SIG-M5 treated with dmso at 0.1 percent for 504 hours (cell line): ENCODE data around the gene IRF3.
"Not testable (repeated sequence)": the region's sequence is repeated elsewhere in the genome, so short reads cannot be mapped to it uniquely, and the experiment has no call there.

Experiments used
- DNase-seq: peaks from one replicate; lab custom pipeline; 2025; ENCODE audit not compliant: unreplicated experiment; lab: John Stamatoyannopoulos, UW

IRF3 gene

DNA sequence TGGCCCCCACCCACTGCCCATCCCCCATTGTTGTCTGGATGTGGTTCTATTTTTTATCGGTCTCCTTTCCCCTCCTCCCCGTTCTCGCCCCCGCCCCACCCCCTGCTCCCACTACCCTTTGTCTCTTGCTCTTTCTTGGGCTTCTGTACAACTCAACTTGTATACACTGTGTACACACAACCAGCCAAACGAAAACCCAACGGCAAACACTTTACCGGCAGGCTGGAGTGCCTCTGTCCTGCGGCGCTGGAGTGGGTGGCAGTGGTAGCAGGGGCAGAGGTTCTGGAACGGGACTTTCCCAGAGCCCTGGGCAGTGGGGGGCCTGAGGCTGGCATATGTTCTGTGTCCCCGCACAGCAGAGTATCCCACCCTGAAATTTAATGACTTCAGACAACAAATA lies 39.4 kb downstream of the IRF3 start:
- DNase-seq: no peak

DNA sequence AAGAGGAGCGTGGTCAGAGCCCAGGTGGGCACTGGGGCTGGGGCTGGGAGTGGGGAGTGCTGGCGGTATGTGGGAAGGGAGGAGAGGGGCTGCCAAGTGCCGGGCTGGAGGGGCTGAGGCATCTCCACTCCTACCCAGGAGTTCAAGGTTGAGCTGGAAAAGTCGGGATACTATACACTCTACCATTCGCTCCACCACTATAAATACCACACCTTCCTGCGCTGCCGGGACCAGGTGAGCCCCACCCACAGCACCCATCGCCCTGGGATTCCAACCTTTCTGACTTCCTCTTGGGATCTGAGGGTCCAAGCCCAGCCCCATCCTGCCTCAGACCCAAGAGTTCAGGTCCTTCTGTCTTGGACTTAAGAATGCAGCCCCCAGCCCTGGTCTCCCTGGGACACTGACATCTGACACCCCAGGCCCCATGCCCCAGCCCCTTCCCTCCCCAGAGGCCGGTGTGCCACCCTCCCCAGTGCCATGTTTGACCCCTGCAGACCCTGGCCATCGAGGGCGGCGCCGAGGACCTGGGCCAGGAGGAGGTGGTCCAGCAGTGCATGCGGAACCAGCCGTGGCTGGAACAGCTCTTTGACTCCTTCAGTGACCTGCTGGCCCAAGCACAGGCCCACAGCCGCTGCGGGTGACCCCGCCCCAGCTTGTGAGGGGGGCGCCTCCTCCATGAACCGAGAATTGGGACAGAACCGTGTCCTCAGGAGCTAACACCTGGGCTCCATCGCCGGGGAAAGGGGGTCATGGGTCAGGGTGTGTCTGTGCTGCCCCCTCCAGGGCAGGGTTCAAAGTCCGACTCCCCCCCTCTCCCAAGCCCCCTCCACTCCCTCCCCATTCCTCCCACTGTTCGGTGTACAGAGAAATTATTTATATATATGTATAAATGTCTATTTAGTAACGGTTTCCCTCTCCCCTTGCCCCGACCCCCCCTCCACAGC lies 40.4 kb downstream of the IRF3 start:
- DNase-seq: no peak

DNA sequence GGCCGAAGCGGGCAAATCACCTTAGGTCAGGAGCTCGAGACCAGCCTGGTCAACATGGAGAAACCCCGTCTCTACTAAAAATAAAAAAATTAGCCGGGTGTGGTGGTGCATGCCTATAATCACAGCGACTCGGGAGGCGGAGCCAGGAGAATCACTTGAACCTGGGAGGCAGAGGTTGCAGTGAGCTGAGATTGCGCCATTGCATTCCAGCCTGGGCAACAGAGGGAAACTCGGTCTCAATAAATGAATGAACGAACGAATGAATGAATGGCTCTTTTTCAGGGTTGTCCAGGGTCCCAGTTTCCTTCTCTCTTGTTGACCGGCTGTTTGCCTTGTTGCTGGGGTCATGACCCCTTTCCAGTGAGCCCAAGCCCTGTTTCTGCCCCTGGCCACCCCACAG lies 47.8 kb downstream of the IRF3 start:
- DNase-seq: not testable (repeated sequence)

DNA sequence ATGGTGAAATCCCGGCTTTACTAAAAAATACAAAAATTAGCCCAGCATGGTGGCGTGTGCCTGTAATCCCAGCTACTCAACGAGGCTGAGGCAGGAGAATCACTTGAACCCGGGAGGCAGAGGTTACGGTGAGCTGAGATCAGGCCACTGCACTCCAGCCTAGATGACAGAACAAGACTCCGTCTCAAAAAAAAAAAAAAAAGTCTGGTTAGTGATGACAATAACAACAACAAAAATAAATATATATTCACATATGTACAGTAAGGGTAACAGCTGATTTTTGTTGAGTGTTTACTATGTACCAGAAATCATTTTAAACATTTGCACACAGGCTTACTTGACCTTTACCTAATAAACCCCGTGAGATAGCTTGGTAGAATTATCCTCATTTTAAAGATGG lies 48.7 kb downstream of the IRF3 start:
- DNase-seq: no peak

DNA sequence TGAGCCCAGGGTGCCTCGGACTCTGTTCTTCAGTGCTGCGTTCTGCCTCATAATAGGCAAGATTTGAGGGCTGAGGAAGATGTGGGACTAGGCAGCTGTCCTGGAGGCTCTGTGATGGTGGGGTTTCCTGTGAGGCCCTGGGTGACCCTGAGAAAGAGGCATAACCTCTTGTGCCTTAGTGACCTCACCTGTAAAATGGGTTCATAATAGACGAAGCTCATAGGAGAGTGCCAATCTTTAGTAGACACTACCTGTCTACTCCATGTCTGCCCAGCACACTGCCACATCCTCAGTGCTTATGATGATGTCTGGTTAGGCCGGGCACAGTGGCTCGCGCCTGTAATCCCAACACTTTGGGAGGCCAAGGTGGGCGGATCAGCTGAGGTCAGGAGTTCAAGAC lies 49.1 kb downstream of the IRF3 start:
- no peak for DNase-seq

DNA sequence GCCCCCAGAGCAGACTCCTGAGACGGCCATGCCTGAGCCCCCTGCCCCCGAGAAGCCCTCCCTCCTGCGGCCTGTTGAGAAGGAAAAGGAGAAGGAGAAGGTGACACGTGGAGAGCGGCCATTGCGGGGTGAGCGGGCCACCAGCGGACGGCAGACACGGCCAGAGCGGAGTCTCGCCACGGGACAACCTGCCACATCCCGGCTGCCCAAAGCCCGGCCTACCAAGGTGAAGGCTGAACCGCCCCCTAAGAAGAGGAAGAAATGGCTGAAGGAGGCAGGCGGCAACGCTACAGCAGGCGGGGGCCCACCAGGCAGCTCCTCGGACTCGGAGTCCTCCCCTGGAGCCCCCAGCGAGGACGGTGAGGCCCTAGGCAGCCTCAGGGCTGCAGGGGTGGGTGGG lies 49.8 kb downstream of the IRF3 start:
- no peak for DNase-seq

DNA sequence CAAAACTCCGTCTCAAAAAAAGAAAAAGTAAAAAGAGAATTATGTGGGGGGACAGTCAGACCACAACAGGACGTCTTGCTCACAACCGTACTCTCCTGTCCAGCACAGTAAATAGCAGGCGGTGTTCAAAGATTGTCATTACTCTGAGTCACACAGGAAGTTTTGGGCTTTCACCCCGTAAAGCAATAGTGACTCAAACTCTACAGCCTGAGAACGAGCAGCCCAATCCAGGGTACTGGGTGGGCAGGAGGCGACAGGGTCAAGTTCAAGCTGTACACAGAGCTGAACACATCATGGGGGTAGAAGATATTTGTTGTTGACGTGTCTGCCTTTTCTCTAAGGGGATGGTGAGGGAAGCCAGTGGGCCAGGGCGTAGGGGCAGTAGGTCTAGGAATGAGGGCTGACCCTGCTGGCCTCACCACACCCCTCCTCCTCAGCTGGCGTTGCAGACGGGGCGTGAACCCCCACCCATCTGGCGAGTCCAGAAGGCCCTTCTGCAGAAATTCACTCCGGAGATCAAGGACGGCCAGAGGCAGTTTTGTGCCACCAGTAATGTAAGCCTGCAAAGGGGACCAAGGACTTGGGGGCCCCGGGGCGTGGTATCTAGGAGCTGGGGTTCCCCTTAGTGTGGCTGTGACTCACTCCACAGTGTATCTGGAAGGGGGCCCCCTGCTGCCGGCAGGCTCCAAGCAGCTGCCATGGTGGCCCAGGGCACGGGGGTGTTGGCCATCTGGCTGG lies 51.4 kb downstream of the IRF3 start:
- DNase-seq: no peak

DNA sequence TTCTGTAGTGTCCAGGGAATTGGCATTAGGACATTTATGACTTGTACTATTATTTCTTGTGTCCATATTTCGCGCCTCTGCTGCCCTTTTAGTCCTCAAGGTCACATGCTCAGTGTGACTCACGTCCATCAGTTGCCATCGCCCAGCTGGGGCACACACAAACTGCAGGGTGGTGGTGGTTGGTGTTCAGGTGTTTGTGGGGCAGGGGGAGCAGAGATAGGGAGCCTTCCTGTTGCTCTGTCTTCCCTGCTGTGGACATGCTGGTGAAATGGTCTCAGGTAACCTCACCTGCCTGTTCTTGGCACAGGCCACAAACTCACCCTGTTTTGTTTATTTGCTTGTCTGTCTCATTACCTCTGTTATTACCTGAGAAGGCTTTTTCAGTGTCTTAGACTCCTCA lies 52.3 kb downstream of the IRF3 start:
- DNase-seq: no peak
